HCT116 (cell line): ENCODE measurements around the gene TRAM1L1. TPM values are rescaled to one million over a fixed set of nuclear protein-coding genes. Genes with fewer than 3 reads are reported as not detected.

ENCODE experiments used
- ATAC-seq: fragments of 200-7000 bp; cut with Tn5 transposase; 2 replicates; pipeline ENCODE4 v1.9.1; 2020; ENCODE audit warnings: mild to moderate bottlenecking, moderate library complexity
- BruUV-seq: library from RNA; stranded (reverse); fragments of 400-500 nt; replicated peaks from 2 replicates; lab custom pipeline; 2021; lab: Mats Ljungman, UMichigan
- CTCF ChIA-PET: fragments of 300-600 bp; sonication (Branson Sonifier 250); formaldehyde crosslinking; loops from one replicate; lab custom pipeline; 2021; ENCODE audit warnings: antibody characterized with exemption; lab: Charles Lee
- POLR2A ChIA-PET: fragments of 300-600, 350-600 bp; sonication (Branson Sonifier 250); formaldehyde crosslinking; loops from one replicate; lab custom pipeline; 2021; ENCODE audit warnings: antibody characterized with exemption; lab: Charles Lee
- RAD21 ChIA-PET, 2 experiments: fragments of 300-600 bp; sonication (Branson Sonifier 250); formaldehyde crosslinking; loops; one replicate each; lab custom pipeline; 2023; ENCODE audit warnings: low total read pairs in 2 of 2; ENCODE audit not compliant: uncharacterized antibody in 2 of 2, unreplicated experiment in 2 of 2, low non-redundant PET in 1 of 2; lab: Charles Lee
- DNase-seq: peaks from one replicate; pipeline ENCODE4 v3.0.0-alpha.2; 2010; ENCODE audit warnings: low read depth, low spot score
- H2AFZ ChIP-seq: fragments of 200-600 bp; shearing (Covaris generic), sonication (generic); 2 replicates; pipeline ENCODE4 v1.6.1; 2017; ENCODE audit warnings: low read depth, mixed run types, mixed read lengths, antibody characterized with exemption, low read length; ENCODE audit not compliant: poor library complexity, severe bottlenecking
- H3K27ac ChIP-seq: 2 replicates; pipeline ENCODE4 v1.5.1; 2012; ENCODE audit warnings: low read depth, low read length
- H3K27me3 ChIP-seq: fragments of 200-600 bp; sonication (generic); 2 replicates; pipeline ENCODE4 v1.6.1; 2016; ENCODE audit warnings: mixed run types, low read length, mixed read lengths; ENCODE audit not compliant: insufficient read depth
- H3K36me3 ChIP-seq, 2 experiments: fragments of 200-500 bp in 1 of 2; fragments of 200-600 bp in 1 of 2; sonication (Bioruptor generic) in 1 of 2; sonication (generic) in 1 of 2; 2 replicates each; pipeline versions ENCODE4 v1.5.1 to v1.6.1; 2014 to 2016; ENCODE audit warnings: low read length in 2 of 2, inconsistent platforms in 1 of 2, mixed read lengths in 1 of 2, mixed run types in 1 of 2; ENCODE audit not compliant: insufficient read depth in 2 of 2, control insufficient read depth in 1 of 2
- H3K4me1 ChIP-seq, 2 experiments: fragments of 200-600 bp in 1 of 2; sonication (generic) in 1 of 2; 2 replicates each; pipeline versions ENCODE4 v1.5.1 to v1.6.1; 2012 to 2017; ENCODE audit warnings: low read length in 2 of 2, inconsistent platforms in 1 of 2, mild to moderate bottlenecking in 1 of 2, mixed read lengths in 1 of 2, mixed run types in 1 of 2, moderate library complexity in 1 of 2; ENCODE audit not compliant: insufficient read depth in 2 of 2, control insufficient read depth in 1 of 2
- H3K4me2 ChIP-seq: fragments of 200-600 bp; sonication (generic); 2 replicates; pipeline ENCODE4 v1.6.1; 2017; ENCODE audit warnings: mixed run types, low read length, mixed read lengths
- H3K4me3 ChIP-seq, 2 experiments: fragments of 200-600 bp in 1 of 2; sonication (generic) in 1 of 2; replicated peaks in 1 of 2; 2 replicates each; pipeline ENCODE4 v1.5.1; 2011 to 2016; ENCODE audit warnings: low read length in 2 of 2, control low read depth in 1 of 2, low read depth in 1 of 2, mild to moderate bottlenecking in 1 of 2, mixed read lengths in 1 of 2, mixed run types in 1 of 2
- H3K79me2 ChIP-seq: fragments of 200-600 bp; sonication (generic); 2 replicates; pipeline ENCODE4 v1.6.1; 2017; ENCODE audit warnings: mild to moderate bottlenecking, mixed run types, low read length, moderate library complexity, mixed read lengths; ENCODE audit not compliant: insufficient read depth
- H3K9ac ChIP-seq: fragments of 200-600 bp; sonication (generic); 2 replicates; pipeline ENCODE4 v1.6.1; 2016; ENCODE audit warnings: low read length, mixed read lengths
- H3K9me2 ChIP-seq: fragments of 200-600 bp; sonication (generic), shearing (Covaris generic); 2 replicates; pipeline ENCODE4 v1.6.1; 2017; ENCODE audit warnings: mixed run types, mild to moderate bottlenecking, moderate library complexity; ENCODE audit not compliant: insufficient read depth
- H3K9me3 ChIP-seq, 2 experiments: fragments of 200-500 bp in 1 of 2; fragments of 200-600 bp in 1 of 2; sonication (Bioruptor generic) in 1 of 2; sonication (generic) in 1 of 2; 2 replicates each; pipeline ENCODE4 v1.6.1; 2014 to 2017; ENCODE audit warnings: low read length in 2 of 2, mixed read lengths in 2 of 2, inconsistent platforms in 1 of 2, low read depth in 1 of 2, mild to moderate bottlenecking in 1 of 2, mixed run types in 1 of 2, moderate library complexity in 1 of 2; ENCODE audit not compliant: control insufficient read depth in 1 of 2, insufficient read depth in 1 of 2
- H4K20me1 ChIP-seq: fragments of 200-600 bp; sonication (generic), shearing (Covaris generic); 2 replicates; pipeline ENCODE4 v1.6.1; 2017; ENCODE audit warnings: mixed run types, mild to moderate bottlenecking, moderate library complexity; ENCODE audit not compliant: insufficient read depth
- CTCF ChIP-seq, 3 experiments: fragments of 200-600 bp in 1 of 3; sonication (generic) in 1 of 3; IDR thresholded peaks in 2 of 3; conservative IDR thresholded peaks in 1 of 3; 2 replicates each; pipeline ENCODE4 v1.5.1; 2012 to 2017; ENCODE audit warnings: low read depth in 2 of 3, low read length in 2 of 3, antibody characterized with exemption in 1 of 3, borderline replicate concordance in 1 of 3, control low read depth in 1 of 3, mild to moderate bottlenecking in 1 of 3, mixed read lengths in 1 of 3, mixed run types in 1 of 3, moderate library complexity in 1 of 3; ENCODE audit not compliant: insufficient read depth in 1 of 3
- RAD21 ChIP-seq: IDR thresholded peaks from 2 replicates; pipeline ENCODE4 v1.6.1; 2012; ENCODE audit warnings: low read depth, mild to moderate bottlenecking
- REST ChIP-seq: IDR thresholded peaks from 2 replicates; pipeline ENCODE4 v1.6.1; 2012; ENCODE audit warnings: low read depth
- YY1 ChIP-seq: IDR thresholded peaks from 2 replicates; pipeline ENCODE4 v1.6.1; 2011; ENCODE audit warnings: low read length, low read depth, moderate library complexity, mild to moderate bottlenecking; ENCODE audit not compliant: insufficient replicate concordance; ENCODE audit errors: extremely low read depth
- intact Hi-C: fragments of 100-400 bp; cut with micrococcal nuclease; formaldehyde crosslinking; loops from 2 replicates; pipeline ENCODE4 v1.10.0; 2022
- total RNA-seq: library from RNA; stranded (reverse); gene quantifications from one replicate; pipeline ENCODE4 v1.2.1, GENCODE V29; 2021; ENCODE audit not compliant: unreplicated experiment

Gene TRAM1L1
- total RNA-seq, 1 experiment from 2014 or later: not detected

GRCh38 chr4:117042962-117043361 is 42.4 kb downstream of the TRAM1L1 start:
- RAD21 ChIA-PET: no interaction called here
- CTCF ChIA-PET: no interaction called here

More at GRCh38 chr4:117042962-117043361, 42.4 kb downstream of the TRAM1L1 start:
- no peaks in the 10 kb centered on the region for H3K4me1 ChIP-seq
- no peaks in the 10 kb centered on the region for H4K20me1 ChIP-seq
- no peak overlapping the region for H2AFZ ChIP-seq
- H3K4me2 ChIP-seq: no peak overlapping the region
- no peak for ATAC-seq
- BruUV-seq: no TSS peak
- no peak for DNase-seq
- H3K79me2 ChIP-seq: no peaks in the 10 kb centered on the region
- H3K27ac ChIP-seq: no peak overlapping the region
- POLR2A ChIA-PET: no interaction called here
- intact Hi-C loops: no loop called here
- H3K9me3 ChIP-seq: no peaks in the 10 kb centered on the region
- TF ChIP-seq REST: no peak
- no peak for TF ChIP-seq RAD21
- no peak for TF ChIP-seq CTCF (IDR thresholded peaks at IDR 0.05 in 2 of 3, conservative IDR thresholded peaks at IDR 0.05 in 1 of 3; ENCODE audit: borderline replicate concordance in 1 of 3, insufficient read depth in 1 of 3, low read depth in 2 of 3, low read length in 2 of 3)
- no peak for TF ChIP-seq YY1
- H3K9ac ChIP-seq: no peak overlapping the region
- H3K9me2 ChIP-seq: no peaks in the 10 kb centered on the region
- no peak overlapping the region for H3K4me3 ChIP-seq
- H3K27me3 ChIP-seq: no peaks in the 10 kb centered on the region
- no peaks in the 10 kb centered on the region for H3K36me3 ChIP-seq
